Parathyroid adenoma (tissue), 2 donors: ENCODE results near the gene NBEAL2.
"Not testable (repeated sequence)": the region's sequence is repeated elsewhere in the genome, so short reads cannot be mapped to it uniquely, and the experiment has no call there.

ENCODE experiments used
- H2AFZ ChIP-seq: fragments of 300-600 bp; sonication (generic); one replicate; pipeline ENCODE4 v1.7.0; 2017; ENCODE audit warnings: antibody characterized with exemption, mild to moderate bottlenecking
- H3K27ac ChIP-seq: fragments of 300-600 bp; sonication (generic); one replicate; pipeline ENCODE4 v1.7.0; 2017
- H3K27me3 ChIP-seq: fragments of 300-600 bp; sonication (generic); one replicate; pipeline ENCODE4 v1.7.0; 2017; ENCODE audit warnings: low read length; ENCODE audit not compliant: control insufficient read depth, insufficient read depth
- H3K36me3 ChIP-seq: fragments of 300-600 bp; sonication (generic); one replicate; pipeline ENCODE4 v1.7.0; 2017; ENCODE audit warnings: low read length; ENCODE audit not compliant: control insufficient read depth, insufficient read depth
- H3K4me1 ChIP-seq: fragments of 300-600 bp; sonication (generic); one replicate; pipeline ENCODE4 v1.7.0; 2017; ENCODE audit warnings: control low read depth
- H3K4me2 ChIP-seq: fragments of 300-600 bp; sonication (generic); one replicate; pipeline ENCODE4 v1.7.0; 2017; ENCODE audit warnings: low read length
- H3K4me3 ChIP-seq: fragments of 300-600 bp; sonication (generic); one replicate; pipeline ENCODE4 v1.7.0; 2017; ENCODE audit warnings: low read depth, low read length
- H3K79me2 ChIP-seq: fragments of 300-600 bp; sonication (generic); one replicate; pipeline ENCODE4 v1.7.0; 2017; ENCODE audit warnings: control low read depth
- H3K9ac ChIP-seq: fragments of 300-600 bp; sonication (generic); one replicate; pipeline ENCODE4 v1.7.0; 2017; ENCODE audit warnings: mild to moderate bottlenecking
- H3K9me3 ChIP-seq: fragments of 300-600 bp; sonication (generic); one replicate; pipeline ENCODE4 v1.7.0; 2017; ENCODE audit warnings: low read length; ENCODE audit not compliant: control insufficient read depth
- CTCF ChIP-seq: fragments of 300-600 bp; sonication (generic); IDR thresholded peaks from one replicate; pipeline ENCODE4 v1.7.0; 2017; ENCODE audit warnings: antibody characterized with exemption, mild to moderate bottlenecking
- donor health status: primary hyperparathyroidism.

NBEAL2 gene

GRCh38 chr3:47036145-47036544, 56.7 kb downstream of the NBEAL2 start:
- Histone ChIP-seq H3K4me3 (no peak overlapping the region), H3K79me2 (peaks cover 27% of the 10 kb centered on the region), H3K9me3 (no peaks in the 10 kb centered on the region), H3K36me3 (no peaks in the 10 kb centered on the region), H3K4me2 (no peak overlapping the region), H3K4me1 (peaks cover 12% of the 10 kb centered on the region), H3K9ac (no peak overlapping the region), H3K27ac (no peak overlapping the region), H3K27me3 (no peaks in the 10 kb centered on the region), H2AFZ (no peak overlapping the region)
- no peak for TF ChIP-seq CTCF

- H3K79me2 ChIP-seq, result peaks cover 27% of the 10 kb centered on the region
- H3K36me3 ChIP-seq, H3K27ac ChIP-seq: not testable (repeated sequence)
Measured at GRCh38 chr3:47037302-47037701, 57.8 kb downstream of the NBEAL2 start.

GRCh38 chr3:47041114-47041513, 61.6 kb downstream of the NBEAL2 start:
- H3K27ac ChIP-seq, result no peak overlapping the region
- H3K4me1 ChIP-seq, result peaks cover under 1% of the 10 kb centered on the region
- TF ChIP-seq CTCF, result no peak
- H3K9ac ChIP-seq, result no peak overlapping the region
- H3K36me3 ChIP-seq, result no peaks in the 10 kb centered on the region
- no peak overlapping the region for H3K4me3 ChIP-seq
- no peaks in the 10 kb centered on the region for H3K27me3 ChIP-seq
- no peak overlapping the region for H2AFZ ChIP-seq
- no peaks in the 10 kb centered on the region for H3K9me3 ChIP-seq
- no peak overlapping the region for H3K4me2 ChIP-seq
- peaks cover 11% of the 10 kb centered on the region for H3K79me2 ChIP-seq

More at GRCh38 chr3:47037302-47037701, 57.8 kb downstream of the NBEAL2 start:
- not testable (repeated sequence) for H3K9ac ChIP-seq, H3K4me3 ChIP-seq, H3K9me3 ChIP-seq, H2AFZ ChIP-seq, H3K4me2 ChIP-seq, H3K27me3 ChIP-seq
- H3K4me1 ChIP-seq, result peaks cover 12% of the 10 kb centered on the region

- Histone ChIP-seq H3K4me3 (no peak overlapping the region), H2AFZ (no peak overlapping the region), H3K9me3 (no peaks in the 10 kb centered on the region), H3K36me3 (no peaks in the 10 kb centered on the region), H3K9ac (no peak overlapping the region), H3K4me1 (peaks cover 5% of the 10 kb centered on the region), H3K79me2 (peaks cover 8% of the 10 kb centered on the region), H3K4me2 (no peak overlapping the region), H3K27me3 (no peaks in the 10 kb centered on the region), H3K27ac (no peak overlapping the region)
- TF ChIP-seq CTCF, result no peak
Measured at GRCh38 chr3:47042231-47042791, 62.8 kb downstream of the NBEAL2 start.

- Histone ChIP-seq H3K4me3 (no peak overlapping the region), H3K9me3 (no peaks in the 10 kb centered on the region), H3K27ac (no peak overlapping the region), H3K4me2 (no peak overlapping the region), H3K9ac (no peak overlapping the region), H3K4me1 (peaks cover 7% of the 10 kb centered on the region), H3K27me3 (no peaks in the 10 kb centered on the region), H3K79me2 (peaks cover 12% of the 10 kb centered on the region), H2AFZ (no peak overlapping the region), H3K36me3 (no peaks in the 10 kb centered on the region)
- no peak for TF ChIP-seq CTCF
Measured at GRCh38 chr3:47047069-47047468, 67.6 kb downstream of the NBEAL2 start.
